HG03196 (cell line): Measurements from ENCODE around the gene SCTR.

Experiments
- ATAC-seq: cut with Tn5 transposase; IDR thresholded peaks from one replicate; pipeline ENCODE4 v1.9.1; 2021; ENCODE audit not compliant: unreplicated experiment

The SCTR gene

GRCh38 chr2:119523952-119524694, at the start of gene SCTR:
SCTR (minus strand) TSS chr2:119524483; CDS start chr2:119524226, 257 bp downstream.
- no peak for ATAC-seq

- ATAC-seq = no peak
Measured at GRCh38 chr2:119567292-119567691, 43.0 kb upstream of the SCTR start.

GRCh38 chr2:119565481-119565880, 41.2 kb upstream of the SCTR start:
- no peak for ATAC-seq

GRCh38 chr2:119553687-119554344, 29.5 kb upstream of the SCTR start:
- no peak for ATAC-seq

GRCh38 chr2:119552902-119553301, 28.6 kb upstream of the SCTR start:
- ATAC-seq = no peak

- no peak for ATAC-seq
Measured at GRCh38 chr2:119550856-119551255, 26.6 kb upstream of the SCTR start.

GRCh38 chr2:119550346-119550745, 26.1 kb upstream of the SCTR start:
- no peak for ATAC-seq

- ATAC-seq = no peak
Measured at GRCh38 chr2:119549241-119549640, 25.0 kb upstream of the SCTR start.

- no peak for ATAC-seq
Measured at GRCh38 chr2:119548516-119549120, 24.3 kb upstream of the SCTR start.

GRCh38 chr2:119546447-119546767, 22.1 kb upstream of the SCTR start:
- no peak for ATAC-seq

GRCh38 chr2:119545754-119546446, 21.6 kb upstream of the SCTR start:
- ATAC-seq = no peak

GRCh38 chr2:119544939-119545475, 20.7 kb upstream of the SCTR start:
- no peak for ATAC-seq

GRCh38 chr2:119544075-119544938, 20.0 kb upstream of the SCTR start, which contains the start of gene CFAP221:
CFAP221 (plus strand) TSS chr2:119544449; CDS start chr2:119546132, 1,683 bp downstream.
- no peak for ATAC-seq

- ATAC-seq = no peak
Measured at GRCh38 chr2:119541476-119541875, 17.2 kb upstream of the SCTR start.

- ATAC-seq = no peak
Measured at GRCh38 chr2:119537792-119538191, 13.5 kb upstream of the SCTR start.

- no peak for ATAC-seq
Measured at GRCh38 chr2:119536707-119537106, 12.4 kb upstream of the SCTR start.

GRCh38 chr2:119536211-119536610, 11.9 kb upstream of the SCTR start:
- no peak for ATAC-seq

- ATAC-seq = no peak
Measured at GRCh38 chr2:119533560-119533959, 9.3 kb upstream of the SCTR start.

- no peak for ATAC-seq
Measured at GRCh38 chr2:119531292-119531691, 7.0 kb upstream of the SCTR start.

GRCh38 chr2:119527999-119528398, 3.7 kb upstream of the SCTR start:
- ATAC-seq = no peak
